A204.1 (cell line): ENCODE results near the gene AMH.

ENCODE experiments used
- FAIRE-seq: peaks from 2 replicates; lab custom pipeline; 2012; peaks lifted over from hg19 to GRCh38; lab: Jason Lieb, UNC

Gene AMH

GRCh38 chr19:2221250-2221831 is 27.8 kb upstream of the AMH start:
- FAIRE-seq, result no peak

GRCh38 chr19:2221918-2222317 is 27.2 kb upstream of the AMH start:
- FAIRE-seq, result no peak

GRCh38 chr19:2223391-2223790 is 25.7 kb upstream of the AMH start:
- FAIRE-seq, result no peak

GRCh38 chr19:2223959-2224358 is 25.2 kb upstream of the AMH start:
- FAIRE-seq, result no peak

GRCh38 chr19:2224754-2225349 is 24.3 kb upstream of the AMH start:
- FAIRE-seq, result no peak

GRCh38 chr19:2225415-2226050 is 23.6 kb upstream of the AMH start:
- FAIRE-seq, result no peak

- no peak for FAIRE-seq
Observed at GRCh38 chr19:2226051-2226839, 22.9 kb upstream of the AMH start.

GRCh38 chr19:2226840-2227360 is 22.2 kb upstream of the AMH start:
- FAIRE-seq, result no peak

GRCh38 chr19:2227415-2228156 is 21.5 kb upstream of the AMH start:
- FAIRE-seq, result no peak

- FAIRE-seq, result no peak
Observed at GRCh38 chr19:2228157-2229030, 20.7 kb upstream of the AMH start.

- FAIRE-seq, result no peak
Observed at GRCh38 chr19:2229103-2230032, 19.8 kb upstream of the AMH start.

GRCh38 chr19:2230033-2230531 is 19.0 kb upstream of the AMH start:
- FAIRE-seq, result no peak

- FAIRE-seq, result no peak
Observed at GRCh38 chr19:2230807-2231533, 18.2 kb upstream of the AMH start.

- FAIRE-seq, result no peak
Observed at GRCh38 chr19:2231621-2232221, 17.4 kb upstream of the AMH start.

- FAIRE-seq, result no peak
Observed at GRCh38 chr19:2232286-2233151, 16.6 kb upstream of the AMH start.

- FAIRE-seq, result no peak
Observed at GRCh38 chr19:2233601-2234280, 15.4 kb upstream of the AMH start.

- FAIRE-seq, result no peak
Observed at GRCh38 chr19:2234996-2235380, 14.1 kb upstream of the AMH start.
